ENCODE results near the gene MPL. TPM values are rescaled to one million over a fixed set of nuclear protein-coding genes. Genes with fewer than 3 reads are reported as not detected.

The MPL gene
- total RNA-seq = 0.82 TPM
- long read RNA-seq = 0 reads

DNA sequence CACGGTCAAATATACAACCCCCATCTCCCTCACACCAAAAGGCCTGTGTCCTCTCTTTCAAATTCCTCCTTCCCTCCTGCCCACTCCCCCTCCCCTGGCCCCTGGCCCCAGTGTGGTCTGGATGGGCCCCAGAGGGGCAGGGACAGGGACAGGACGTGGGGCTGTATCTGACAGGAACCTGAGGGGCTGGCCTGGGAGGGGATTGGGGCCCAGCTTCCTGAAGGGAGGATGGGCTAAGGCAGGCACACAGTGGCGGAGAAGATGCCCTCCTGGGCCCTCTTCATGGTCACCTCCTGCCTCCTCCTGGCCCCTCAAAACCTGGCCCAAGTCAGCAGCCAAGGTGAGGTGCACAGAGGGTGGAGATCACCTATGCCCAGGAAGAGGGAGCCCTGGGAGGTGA, at the start of gene MPL:
TSS of gene MPL (plus strand) at position 231 of the 400 bp plus-strand sequence. CDS start at position 262, 31 bp downstream.
- intact Hi-C loops (cut with micrococcal nuclease) = no loop called here
- H3K36me3 ChIP-seq = no peaks in the 10 kb centered on the region
- H3K4me3 ChIP-seq = no peak within 1 kb of the TSS
- no peak within 1 kb of the TSS for H3K27ac ChIP-seq (replicated peaks)
- no peak for DNase-seq
- TF ChIP-seq, protein P1, sequence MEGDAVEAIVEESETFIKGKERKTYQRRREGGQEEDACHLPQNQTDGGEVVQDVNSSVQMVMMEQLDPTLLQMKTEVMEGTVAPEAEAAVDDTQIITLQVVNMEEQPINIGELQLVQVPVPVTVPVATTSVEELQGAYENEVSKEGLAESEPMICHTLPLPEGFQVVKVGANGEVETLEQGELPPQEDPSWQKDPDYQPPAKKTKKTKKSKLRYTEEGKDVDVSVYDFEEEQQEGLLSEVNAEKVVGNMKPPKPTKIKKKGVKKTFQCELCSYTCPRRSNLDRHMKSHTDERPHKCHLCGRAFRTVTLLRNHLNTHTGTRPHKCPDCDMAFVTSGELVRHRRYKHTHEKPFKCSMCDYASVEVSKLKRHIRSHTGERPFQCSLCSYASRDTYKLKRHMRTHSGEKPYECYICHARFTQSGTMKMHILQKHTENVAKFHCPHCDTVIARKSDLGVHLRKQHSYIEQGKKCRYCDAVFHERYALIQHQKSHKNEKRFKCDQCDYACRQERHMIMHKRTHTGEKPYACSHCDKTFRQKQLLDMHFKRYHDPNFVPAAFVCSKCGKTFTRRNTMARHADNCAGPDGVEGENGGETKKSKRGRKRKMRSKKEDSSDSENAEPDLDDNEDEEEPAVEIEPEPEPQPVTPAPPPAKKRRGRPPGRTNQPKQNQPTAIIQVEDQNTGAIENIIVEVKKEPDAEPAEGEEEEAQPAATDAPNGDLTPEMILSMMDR (IDR thresholded peaks at IDR 0.05; ENCODE audit: borderline replicate concordance) = no peak
- no peaks in the 10 kb centered on the region for H3K9me3 ChIP-seq (replicated peaks)
- no peaks in the 10 kb centered on the region for H3K27me3 ChIP-seq (ENCODE audit: low read depth)
- peaks cover 8% of the 10 kb centered on the region for H3K4me1 ChIP-seq

DNA sequence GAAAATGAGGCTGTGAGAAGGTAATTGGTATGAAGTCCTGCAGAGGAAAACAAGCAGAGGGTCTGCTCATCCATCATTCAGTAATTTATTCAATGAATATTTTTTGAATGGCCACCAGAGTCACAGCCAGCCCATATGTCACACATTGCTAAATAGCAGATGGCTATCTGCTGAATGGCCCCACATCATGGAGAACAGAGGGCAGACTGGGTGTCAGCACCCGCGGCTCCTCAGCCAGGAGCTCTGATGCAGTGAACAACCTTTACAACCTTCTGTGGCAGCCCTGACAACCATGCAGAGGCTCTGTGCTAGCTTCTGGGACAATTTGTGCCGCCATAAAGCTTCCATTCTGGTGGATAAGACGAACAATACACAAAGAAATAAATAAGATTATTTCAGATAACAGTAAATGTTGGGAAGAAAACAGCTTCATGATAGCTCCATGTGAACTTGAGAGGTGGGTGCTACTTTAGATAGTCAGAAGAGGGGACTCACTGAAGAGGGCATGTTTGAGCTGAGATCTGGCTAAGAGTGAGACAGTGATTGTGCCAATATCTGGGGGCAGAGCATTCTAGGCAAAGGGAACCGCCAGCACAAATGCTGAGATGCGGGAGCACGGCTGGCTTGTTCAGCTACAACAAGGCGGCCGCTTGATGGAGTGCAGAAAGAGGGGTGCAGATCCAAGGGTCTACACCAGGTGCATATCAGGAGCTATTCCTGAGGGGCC, 49.4 kb upstream of the MPL start:
- no peak overlapping the region for H3K27ac ChIP-seq (replicated peaks)
- H3K4me3 ChIP-seq = no peak overlapping the region
- H3K27me3 ChIP-seq (ENCODE audit: low read depth) = no peaks in the 10 kb centered on the region
- DNase-seq = no peak
- TF ChIP-seq, protein P1 (IDR thresholded peaks at IDR 0.05; ENCODE audit: borderline replicate concordance) = no peak
- intact Hi-C loops (cut with micrococcal nuclease) = no loop called here
- H3K36me3 ChIP-seq = no peaks in the 10 kb centered on the region
- peaks cover 4% of the 10 kb centered on the region for H3K4me1 ChIP-seq
- H3K9me3 ChIP-seq (replicated peaks) = no peaks in the 10 kb centered on the region

DNA sequence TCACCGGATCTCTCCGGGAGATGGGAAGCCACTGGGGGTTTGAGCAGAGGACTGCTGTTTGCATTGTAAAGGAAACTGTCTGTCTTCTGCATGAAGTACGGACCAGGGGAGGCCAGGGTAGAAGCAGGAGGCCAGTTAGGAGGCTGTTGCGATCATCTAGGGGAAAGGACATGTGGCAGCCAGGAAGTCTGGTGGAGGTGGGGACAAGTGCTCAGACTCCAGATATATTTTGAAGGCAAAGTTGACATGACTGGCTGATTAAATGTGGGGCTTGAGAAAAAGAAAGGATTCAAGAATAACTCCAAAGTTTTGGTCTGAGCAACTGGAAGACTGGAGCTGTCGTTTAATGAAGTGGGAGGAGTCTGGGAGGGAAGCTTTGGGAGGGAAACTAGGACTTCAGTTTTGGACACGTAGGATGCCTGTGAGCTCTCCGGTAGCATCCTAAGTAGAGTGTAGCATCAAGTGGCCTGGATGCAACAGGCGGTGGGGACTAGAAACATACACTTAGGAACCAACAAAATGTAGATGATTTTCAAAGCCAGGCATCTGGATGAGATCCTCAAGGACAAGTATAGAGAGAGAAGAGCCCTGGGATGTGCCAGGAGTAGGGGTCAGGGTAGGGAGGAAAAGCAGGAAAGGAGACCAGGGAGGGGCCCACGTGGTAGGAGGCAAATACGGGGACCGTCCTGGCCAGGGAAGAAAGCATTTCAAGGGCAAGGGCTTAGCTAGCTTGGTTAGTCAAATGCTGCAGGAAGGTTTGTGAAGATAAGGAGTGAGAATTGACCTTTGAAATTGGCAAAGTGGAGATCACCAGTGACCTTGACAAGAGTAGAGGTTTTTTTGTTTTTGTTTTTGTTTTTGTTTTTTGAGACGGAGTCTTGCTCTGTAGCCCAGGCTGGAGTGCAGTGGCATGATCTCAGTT, 48.6 kb upstream of the MPL start:
- H3K27ac ChIP-seq (replicated peaks) = no peak overlapping the region
- no peak overlapping the region for H3K4me3 ChIP-seq
- H3K36me3 ChIP-seq = no peaks in the 10 kb centered on the region
- no peaks in the 10 kb centered on the region for H3K27me3 ChIP-seq (ENCODE audit: low read depth)
- intact Hi-C loops (cut with micrococcal nuclease) = no loop called here
- TF ChIP-seq, protein P1 (IDR thresholded peaks at IDR 0.05; ENCODE audit: borderline replicate concordance) = no peak
- no peak for DNase-seq
- H3K4me1 ChIP-seq = peaks cover 12% of the 10 kb centered on the region
- H3K9me3 ChIP-seq (replicated peaks) = no peaks in the 10 kb centered on the region

DNA sequence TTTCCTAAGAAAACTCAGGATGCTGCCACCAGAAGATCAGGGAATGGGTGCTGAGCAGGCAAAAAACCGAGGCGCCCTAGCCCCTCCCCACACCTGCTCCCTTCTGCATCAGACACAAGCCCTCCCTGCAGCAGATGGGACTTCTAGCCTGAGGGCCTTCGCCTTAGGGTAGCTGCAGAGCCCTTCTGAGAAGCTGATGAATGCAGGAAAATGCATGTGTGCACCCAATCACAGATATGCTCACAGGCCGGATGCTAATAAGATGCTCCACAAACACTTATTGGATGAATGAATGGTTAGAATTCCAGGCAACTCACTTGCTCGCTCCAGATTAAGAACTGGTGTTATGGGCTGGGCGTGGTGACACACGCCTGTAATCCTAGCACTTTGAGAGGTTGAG, 45.4 kb upstream of the MPL start:
- no peak overlapping the region for H3K4me3 ChIP-seq
- no peaks in the 10 kb centered on the region for H3K36me3 ChIP-seq
- intact Hi-C loops (cut with micrococcal nuclease) = no loop called here
- TF ChIP-seq, protein P1 (IDR thresholded peaks at IDR 0.05; ENCODE audit: borderline replicate concordance) = no peak
- no peaks in the 10 kb centered on the region for H3K27me3 ChIP-seq (ENCODE audit: low read depth)
- H3K9me3 ChIP-seq (replicated peaks) = no peaks in the 10 kb centered on the region
- H3K27ac ChIP-seq (replicated peaks) = no peak overlapping the region
- peaks cover 42% of the 10 kb centered on the region for H3K4me1 ChIP-seq
- no peak for DNase-seq

DNA sequence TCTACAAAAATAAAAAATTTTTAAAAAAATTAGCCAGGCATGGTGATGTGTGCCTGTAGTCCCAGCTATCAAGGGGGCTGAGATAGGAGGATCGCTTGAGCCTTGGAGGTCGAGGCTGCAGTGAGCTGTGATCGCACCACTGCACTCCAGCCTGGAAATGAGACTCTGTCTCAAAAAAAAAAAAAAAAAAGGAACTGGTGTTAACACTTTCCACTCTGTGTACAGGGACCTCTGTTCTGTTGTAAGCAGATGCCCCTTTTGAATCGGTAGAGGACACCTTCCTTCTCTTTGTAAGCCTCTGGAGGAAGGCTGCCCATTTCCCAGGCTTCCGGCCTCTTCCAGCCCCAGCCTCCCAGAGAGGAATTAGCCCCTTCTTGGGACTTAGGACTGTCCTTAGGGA, 44.9 kb upstream of the MPL start:
- Histone ChIP-seq H3K36me3 (no peaks in the 10 kb centered on the region), H3K4me1 (peaks cover 46% of the 10 kb centered on the region), H3K9me3 (replicated peaks) (no peaks in the 10 kb centered on the region), H3K27ac (replicated peaks) (no peak overlapping the region), H3K27me3 (ENCODE audit: low read depth) (no peaks in the 10 kb centered on the region), H3K4me3 (no peak overlapping the region)
- TF ChIP-seq, protein P1 (IDR thresholded peaks at IDR 0.05; ENCODE audit: borderline replicate concordance) = no peak
- no peak for DNase-seq
- intact Hi-C loops (cut with micrococcal nuclease) = no loop called here
